Inflammatory macrophage treated with lipopolysaccharide for 4 hours (primary cell): Measurements from ENCODE around the gene HOXB6.

Experiments used
- DNase-seq: peaks from one replicate; pipeline ENCODE4 v3.0.0-alpha.2; 2020

Gene HOXB6

DNA sequence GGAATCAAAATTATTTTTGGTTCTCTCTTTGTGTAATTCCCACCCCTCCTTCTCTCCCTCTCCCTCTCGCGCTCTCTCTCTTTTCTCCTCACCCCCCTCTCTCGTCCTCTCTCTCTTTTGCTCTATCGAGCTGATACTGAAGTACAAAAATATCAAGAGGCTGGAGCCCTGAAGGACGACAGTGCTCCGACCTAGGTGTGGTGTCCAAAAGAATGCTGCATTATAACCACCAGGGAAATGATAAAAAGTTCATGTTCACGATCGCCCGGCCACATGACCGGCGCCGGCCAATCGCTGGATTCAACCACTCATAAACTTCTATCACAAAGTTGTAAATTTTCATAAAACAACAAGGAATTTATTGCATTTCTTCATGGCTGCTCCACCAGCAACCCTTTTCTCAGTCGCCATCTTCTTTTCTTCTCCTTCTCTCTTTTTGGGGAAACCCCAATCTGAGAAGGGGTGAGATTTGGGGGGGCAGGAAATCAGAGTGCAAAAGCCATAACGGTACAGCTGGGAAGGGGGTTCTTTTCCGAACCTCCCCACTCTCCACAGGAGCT, at the start of gene HOXB6:
TSS of gene HOXB6 (minus strand) at position 217 of the 560 bp plus-strand sequence. CDS start 6,836 bp downstream, outside the sequence.
- no peak for DNase-seq

DNA sequence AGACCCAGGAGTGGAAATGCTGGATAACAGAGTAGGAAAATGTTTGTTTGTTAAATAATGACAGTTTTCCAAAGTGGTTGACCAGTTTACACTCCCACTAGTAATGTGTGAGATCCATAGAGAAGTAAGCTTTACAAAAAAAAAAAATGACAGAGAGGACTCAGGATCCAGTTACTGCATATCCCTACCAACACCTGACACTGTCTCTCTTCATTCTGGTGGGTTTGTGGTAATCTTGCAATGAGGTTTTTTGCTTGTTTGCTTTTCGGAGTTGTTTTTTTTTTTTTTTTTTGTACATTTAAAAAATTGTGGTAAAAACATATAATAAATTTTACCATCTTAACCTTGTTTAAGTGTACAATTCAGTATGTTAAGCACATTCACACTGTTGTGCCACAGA, 45.0 kb upstream of the HOXB6 start:
- no peak for DNase-seq

DNA sequence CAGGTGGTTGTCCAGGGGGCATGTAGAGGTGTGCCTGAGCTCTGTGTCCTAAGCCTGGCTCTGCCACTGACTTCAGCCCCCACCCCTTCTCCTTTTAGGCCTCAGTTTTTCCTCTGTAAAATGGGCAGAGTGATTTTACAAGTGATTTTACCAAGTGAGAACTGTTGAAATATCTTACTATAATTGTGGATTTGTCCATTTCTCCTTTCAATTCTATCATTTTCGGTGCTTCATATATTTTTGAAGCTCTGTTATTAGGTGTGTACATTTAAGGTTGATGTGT, 43.1 kb upstream of the HOXB6 start:
- no peak for DNase-seq

DNA sequence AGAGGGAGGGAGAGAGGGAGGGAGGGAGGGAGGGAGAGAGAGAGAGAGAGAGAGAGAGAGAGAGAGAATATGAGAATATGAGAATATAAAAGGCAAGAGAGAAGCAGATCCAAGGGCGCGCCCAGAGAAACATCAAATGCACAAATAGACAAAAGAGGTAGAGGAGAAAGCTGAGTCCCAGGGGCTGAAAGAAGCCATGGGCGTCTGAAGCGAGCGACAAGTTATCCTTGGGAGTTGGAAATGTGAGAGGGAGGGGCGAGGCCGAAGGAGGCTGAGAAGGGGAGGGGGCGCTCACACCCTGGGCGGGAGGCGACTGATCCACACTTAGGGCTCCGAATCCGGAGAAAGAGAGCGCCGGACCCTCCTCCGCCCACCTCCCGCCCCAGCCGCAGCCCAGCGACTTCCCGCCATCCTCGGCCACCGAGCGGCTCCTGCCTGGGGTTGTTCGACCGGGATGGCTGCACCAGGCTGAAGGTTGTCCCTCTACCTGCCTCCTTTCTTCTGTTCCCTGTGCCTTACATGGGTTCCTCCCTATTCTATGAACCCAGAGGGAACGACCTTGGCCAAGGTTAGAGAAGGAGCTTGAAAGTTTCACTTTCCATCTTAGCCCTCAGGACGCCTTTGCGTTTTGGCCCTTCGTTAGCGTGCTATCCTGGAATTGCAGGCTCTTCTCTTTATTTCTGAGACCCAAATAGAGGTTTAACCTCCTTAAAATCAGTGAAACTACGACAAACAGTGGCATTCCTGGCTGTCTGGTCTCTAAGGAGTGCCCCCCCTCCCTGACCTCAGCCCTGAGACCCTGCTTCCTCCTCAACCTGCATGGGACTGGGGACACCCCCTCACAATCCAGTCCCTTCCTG, 42.5 kb upstream of the HOXB6 start:
- DNase-seq = peak; percentile 28

DNA sequence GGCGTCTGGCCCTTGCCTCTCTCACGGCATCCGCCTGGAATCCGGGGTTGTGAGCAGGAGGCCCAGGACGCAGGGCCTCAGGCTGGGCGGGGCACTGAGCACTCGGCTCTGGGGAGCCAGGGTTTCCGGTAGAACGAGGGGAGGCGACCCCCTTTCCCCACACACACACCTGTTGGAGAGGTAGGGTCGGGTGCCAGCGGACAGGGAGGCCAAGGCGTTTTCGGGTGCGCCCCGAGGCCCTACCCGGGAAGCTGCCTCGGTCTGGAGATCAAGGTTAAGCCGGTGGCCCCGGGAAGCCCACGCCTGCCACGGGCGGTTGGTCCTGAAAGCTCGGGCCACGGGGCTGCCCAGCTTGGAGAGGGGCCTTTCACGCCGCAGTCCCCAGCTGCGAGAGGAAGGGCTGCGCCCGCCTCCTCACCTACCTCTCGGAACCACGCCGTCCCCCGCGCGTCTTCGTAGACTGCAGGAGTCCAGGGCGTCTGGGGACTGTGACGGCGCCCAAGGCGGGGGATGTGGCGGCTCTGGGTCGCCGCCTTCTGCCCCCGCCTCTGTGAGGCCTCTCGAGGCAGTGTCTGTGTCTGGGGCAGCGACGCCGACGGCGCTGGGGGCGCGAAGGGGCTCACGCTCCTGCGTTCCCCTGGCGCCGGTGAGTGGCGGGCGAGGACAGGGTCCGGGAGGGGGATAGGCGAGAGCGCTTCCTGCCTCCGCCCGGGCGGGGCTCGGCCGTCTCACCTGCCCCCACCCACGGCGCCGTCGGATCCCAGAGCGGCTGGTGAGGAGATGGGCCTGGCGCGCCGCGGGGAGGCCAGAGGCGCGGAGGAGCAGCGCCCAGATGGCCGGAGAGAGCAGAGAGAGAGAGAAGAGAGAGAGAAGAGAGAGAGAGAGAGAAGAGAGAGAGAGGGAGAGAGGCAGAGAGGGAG, 41.7 kb upstream of the HOXB6 start:
- no peak for DNase-seq

DNA sequence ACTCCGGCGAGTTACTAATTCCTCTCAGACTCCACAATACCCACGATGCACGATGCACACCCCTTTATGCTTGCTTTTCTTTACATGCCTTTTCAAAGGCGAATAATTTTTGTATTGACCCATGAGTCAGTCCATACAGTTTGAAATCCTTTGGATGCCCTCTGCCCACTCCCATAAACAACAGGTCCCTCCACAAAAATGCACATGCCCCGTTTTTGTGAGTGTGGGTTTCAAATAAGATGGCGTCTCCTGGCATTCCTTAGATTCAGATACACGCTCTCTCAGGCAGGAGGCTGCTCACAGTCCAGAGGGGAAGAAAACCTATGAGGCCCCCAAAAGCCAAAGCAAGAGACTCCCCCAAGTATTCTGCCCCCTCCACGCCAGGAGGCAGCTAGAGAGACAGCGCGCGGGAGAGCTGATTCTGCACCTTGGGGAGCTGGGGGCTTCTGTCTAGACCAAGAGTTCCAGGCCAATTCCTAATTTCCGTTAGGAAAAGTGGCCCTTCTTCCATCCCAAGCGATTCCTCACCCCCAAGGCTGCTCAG, 40.9 kb upstream of the HOXB6 start:
- DNase-seq = no peak

DNA sequence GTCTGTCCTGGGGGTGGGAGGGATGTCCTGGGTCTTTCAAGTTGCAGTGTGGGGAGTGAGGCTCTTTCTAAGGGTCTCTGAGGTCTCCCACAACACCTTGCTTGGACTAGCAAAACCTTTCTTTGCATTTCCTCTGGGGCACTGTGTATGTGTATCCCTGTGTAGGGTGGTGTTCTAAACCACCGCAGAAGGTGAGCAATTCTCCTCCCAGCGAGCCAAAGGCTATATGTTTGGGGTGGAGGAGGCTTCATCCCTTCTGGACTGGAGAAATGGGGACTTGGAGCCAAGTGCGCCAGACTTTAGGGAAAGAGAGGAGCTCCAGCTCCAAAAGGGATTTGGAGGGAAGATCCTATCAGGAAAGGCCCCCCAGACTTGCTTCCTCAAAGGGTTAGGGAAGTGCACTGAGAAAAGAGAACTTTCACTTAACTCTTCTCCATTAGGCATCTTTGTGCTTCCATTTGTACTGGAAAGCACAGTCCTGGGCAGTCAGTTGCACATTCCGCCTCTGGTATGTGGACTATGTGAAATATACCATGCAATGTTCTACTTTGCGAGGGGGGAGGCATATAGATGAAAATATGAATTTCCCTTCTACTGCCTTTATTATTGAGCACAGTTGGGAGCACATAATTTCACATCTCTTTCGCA, 40.2 kb upstream of the HOXB6 start:
- no peak for DNase-seq

DNA sequence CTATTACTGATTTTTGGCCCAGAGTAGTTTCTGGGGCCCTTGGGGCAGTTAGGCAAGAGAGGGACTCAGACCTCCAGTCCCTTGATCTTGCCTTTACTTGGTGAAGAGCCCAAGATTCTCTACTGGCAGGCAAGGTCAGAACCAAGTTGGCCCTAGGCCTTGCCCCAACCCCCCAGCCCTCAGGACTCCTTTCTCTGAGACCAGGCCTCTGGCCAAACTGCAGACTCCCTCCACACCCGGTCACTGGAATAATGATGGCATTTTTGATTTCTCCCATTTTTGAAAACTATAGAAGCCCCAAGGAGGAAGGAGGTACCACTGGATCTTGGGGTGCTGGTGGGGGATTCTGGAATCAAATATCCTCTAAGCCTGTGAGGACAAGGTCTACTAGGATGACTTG, 39.4 kb upstream of the HOXB6 start:
- DNase-seq = no peak

DNA sequence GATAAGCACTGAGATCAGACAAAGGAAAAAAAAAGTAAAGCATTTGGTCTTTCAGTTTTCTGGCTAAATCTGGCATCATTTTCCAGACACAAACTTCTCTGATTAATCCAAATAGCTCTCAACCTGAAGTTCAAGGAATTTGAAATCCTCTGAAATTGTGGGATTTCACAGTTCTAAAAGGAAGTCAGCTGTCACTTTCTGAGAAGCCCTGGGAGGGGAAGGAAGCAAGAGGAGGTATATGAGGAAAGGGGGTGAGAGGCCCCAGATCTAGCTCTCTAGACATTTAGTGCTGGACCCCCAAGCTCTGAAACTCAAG, 38.9 kb upstream of the HOXB6 start:
- DNase-seq = no peak

DNA sequence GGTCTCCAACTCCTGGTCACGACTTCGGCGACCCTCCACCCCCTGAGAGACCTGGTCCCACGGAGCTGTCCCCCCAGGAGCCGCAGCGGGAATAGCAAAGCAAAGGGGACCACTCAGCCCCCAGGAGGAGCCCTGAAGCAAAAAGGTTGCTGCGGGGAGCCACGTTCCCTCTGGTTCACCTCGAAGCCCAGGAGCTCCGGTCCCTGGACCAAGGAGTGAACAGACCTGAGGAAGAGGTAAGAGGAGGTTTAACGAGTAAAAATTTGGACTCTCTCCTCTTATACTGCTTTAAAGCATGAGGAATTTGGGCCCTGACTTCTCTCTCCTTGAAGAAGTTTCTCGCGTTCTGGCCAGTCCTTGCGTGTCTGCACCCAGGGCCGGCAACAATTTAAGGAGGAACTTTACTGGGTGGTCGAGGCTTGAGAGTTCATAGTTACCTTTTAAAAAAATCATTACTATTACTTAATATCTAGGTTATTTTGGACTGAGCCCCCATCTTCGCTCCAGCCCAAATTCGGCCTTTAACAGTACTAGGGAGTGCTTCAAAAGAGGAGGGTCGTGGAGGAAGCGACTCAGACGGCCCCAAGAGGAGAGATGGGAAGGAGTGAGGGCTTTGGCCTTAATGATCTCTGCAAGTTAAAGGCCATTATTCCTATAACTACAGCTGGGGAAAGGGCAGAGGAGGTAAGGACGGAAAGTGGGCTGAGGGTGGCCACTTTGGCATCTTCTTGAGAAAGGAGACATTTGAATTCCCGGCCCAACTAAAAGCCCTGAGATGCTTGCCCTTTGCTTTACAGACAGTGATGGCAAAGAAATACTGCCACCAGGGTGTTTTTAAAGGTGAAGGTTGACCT, 38.3 kb upstream of the HOXB6 start:
- no peak for DNase-seq

DNA sequence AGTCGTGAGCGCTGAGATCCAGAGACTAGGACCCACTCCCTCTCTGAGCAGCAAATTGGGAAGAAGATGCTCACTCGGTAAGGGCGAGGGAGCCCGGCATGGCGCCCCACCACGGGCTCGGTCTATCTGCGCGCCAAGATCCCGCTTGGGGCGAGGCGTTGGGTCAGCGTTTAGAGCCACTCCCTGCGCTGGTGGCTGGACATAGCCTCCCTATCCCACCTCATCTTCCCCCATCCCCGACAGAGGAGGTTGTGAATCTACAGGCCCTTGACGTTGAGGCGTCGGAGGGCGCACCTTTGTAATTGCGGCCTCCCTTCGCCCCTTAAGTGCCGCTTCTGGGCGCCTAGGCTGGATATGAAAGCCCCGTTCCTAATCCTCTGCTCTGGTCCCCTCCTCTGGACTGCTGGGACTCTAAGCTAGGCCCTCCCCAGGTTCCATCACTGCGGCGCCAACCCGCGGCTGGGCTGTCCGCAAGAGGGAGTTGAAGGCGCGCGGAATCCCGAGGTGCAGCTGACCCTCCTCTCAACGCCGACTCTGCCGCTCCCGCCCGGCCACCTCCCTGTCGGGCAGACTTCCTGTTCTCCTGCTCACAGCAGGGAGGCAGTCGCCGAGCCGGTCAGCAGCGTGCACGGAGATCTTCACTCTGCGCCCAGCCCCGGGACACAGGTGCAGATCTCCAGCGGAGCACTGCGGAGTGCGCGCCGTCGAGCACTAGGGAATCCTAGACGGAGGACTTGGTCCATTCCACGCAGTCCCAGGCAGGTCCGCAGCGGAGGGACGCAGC, 37.5 kb upstream of the HOXB6 start:
- no peak for DNase-seq

DNA sequence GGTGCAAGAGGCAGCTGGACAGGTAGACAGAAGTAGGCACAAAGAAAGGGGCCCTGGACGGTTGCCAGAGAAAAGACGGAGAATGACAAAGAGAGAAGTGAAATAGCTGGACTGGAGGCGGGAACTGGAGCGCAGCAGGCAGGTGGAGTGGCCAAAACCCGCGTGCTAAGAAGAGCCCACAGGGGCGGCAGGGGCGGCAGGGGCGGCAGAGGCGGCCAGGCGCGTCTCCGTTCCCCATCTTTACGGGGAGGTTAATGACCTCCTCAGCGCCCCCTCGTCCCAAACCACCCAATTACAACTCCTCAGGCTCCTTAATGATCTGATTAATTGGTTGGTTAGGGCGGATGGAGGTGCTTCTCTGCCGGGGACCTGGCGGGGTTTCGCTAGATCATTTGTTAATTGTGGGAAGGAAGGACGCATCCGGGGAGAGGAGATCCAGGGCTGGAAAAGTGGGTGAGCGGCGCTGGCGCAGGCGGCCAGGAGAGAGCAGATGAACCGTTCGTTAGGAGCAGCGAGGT, 36.8 kb upstream of the HOXB6 start:
- DNase-seq = no peak

DNA sequence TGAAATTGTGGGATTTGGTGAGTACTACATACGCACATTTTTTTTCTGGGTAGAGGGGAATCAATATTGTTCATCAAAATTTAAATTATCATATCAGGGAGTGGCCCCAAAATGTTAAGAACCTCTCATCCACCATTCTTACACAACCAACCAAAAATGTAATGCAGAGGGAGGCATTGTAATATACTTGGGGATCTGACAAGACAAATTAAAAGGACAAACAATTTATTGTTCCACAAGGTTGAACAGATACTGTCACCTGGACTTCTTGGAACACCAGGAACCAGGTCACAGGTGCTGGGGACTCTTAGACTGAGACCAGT, 36.0 kb upstream of the HOXB6 start:
- no peak for DNase-seq

DNA sequence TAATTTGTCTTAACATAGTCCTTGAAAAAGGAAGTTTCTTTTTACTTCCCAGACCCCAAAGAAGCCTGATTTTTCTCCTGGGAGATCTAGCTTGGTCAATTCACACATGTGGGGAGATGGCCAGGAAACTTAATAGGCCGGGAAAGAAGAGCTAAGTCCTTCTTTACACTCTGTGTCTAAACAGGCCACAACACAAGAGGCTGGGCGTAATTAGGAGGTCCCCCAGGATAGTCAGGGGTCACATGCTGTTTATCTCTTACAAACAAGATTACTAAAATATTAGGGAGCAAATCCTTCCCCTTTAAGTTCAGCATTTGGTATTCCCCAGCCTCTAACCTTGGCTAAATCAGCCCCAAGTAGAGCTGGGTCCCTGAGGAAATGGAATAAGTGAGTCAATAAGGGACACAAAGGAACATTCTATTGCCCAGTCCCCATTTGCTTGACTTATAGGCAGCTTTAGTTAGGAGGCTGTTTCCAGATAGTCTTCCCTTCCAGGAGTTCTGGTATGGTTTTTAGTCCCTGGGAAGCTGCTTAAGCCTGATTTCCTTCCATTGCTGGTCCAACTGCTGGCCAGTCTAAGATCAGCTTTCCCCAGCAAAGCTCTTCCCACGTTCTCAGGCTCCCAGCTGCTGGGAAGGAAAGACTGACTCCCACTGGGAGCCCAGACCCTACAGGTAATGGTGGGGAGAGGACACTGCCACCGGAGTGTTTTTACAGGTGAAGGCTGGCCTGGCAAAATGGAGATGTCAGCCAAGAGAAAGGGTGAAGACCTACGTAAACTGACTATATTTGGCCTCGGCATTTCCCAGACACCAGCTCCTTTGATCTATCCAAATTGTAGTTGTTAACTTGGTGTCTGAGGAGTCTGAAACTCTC, 35.4 kb upstream of the HOXB6 start:
- DNase-seq = no peak

DNA sequence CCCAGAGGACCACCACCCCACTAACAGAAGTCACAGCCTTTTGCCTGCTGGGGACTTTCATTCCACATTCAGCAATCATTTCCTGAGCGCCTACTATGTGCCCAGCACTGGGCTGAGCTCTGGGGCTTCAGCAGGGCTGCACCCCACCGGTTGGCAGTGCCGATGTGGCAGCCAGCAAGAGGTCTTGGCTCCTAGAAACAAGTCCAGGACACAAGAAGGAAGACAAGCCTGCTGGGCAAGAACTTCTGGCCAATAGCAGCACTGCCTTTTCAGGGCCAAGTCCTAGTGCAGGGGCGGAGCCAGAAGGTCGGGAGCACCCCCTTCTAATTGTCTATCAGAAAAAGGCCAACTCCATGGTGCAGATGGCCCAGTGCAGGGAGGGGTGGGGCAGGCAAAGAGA, 34.4 kb upstream of the HOXB6 start:
- no peak for DNase-seq

DNA sequence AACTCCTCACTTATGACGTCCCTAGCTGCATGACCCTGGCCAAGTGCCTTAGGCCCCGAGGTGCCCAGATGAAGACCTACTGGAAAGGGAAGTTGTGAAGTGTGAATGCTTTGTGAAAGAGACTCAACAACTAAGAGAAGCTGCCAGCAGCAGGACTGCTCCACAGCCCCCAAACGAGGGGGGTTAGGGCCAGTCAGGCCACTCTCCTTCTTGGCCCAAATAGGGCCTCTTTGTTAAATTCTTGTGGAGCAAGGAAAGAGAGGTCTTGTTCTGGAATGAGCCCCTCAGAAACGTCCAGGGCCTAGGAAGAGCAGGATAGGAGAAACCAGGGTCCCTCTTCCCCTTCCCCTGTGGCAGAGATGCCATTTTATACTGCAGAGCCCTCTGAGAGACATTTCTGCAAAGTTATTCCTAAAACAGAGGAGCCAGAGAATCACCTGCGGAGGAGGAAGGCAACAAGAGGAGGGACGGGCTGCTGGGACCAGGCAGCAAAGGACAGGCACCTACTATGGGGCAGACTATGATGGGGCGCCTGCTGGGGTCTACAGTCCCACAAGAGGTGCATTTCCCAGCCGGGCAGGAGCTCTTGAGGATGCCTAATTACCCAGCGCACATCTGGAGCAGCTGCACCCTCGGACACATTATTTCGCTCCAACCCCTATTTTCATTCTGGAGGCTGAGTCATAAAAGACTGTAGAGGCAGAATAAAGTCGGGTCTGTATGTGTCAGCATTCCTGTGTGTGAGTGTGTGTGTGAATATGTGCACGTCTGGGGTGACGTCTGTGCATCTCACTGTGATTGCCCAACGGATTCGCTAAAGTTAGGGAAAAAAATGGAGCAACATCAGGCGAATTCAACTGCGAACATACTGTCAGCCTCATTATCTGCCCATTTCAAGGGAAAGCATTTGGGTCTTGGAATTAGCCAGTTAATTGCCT, 32.8 kb upstream of the HOXB6 start:
- DNase-seq = no peak

DNA sequence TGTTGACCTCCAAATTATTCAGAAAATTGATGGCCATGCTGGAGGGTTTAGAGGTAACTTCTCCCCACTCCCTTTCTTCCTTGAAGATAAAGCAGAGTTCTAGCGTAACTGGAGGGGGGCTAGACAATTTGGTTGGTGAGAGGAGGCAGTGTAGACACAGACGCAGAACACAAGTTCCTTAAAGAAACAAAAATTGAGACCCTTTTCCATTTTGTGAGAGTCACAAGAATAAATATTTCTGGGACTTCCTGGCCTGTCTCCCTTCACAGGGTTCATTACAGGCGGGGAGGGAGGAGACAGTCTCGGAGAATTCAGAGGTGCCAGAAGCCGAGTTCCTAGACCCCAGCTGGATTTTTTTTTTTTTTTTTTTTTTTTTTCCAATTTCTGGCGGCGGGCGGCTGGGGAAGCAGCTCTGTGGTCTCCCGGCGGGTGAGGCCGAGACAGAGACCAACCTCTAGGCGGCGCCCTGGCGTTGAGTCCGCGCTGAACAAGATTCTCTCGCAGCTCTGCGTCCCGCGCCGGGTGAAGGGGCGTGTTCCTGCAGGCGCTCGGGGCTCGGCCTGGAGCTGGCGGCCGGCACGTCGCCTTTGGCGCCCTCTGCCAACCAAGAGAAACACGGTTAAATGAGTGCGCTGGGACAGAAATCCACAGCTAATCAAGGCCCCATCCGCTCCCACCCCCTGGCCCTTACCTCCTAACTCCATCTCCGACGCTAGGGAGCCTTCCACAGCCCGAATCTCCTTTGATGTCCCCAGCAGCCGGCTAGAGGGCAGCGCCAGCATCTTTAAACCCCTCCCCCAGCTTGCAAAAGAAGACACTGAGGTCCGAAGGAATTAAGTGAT, 31.6 kb upstream of the HOXB6 start:
- DNase-seq = peak; percentile 45
